PC-3 (cell line): ENCODE measurements around the gene IZUMO4. TPM values are rescaled to one million over a fixed set of nuclear protein-coding genes. Genes with fewer than 3 reads are reported as not detected.

Experiments
- ATAC-seq: fragments of 200-7000 bp; cut with Tn5 transposase; 2 replicates; pipeline ENCODE4 v1.9.1; 2020; ENCODE audit warnings: mild to moderate bottlenecking, moderate library complexity
- BruUV-seq: library from RNA; stranded (reverse); fragments of 400-500 nt; replicated peaks from 2 replicates; lab custom pipeline; 2021; lab: Mats Ljungman, UMichigan
- CTCF ChIA-PET: fragments of 300-600 bp; sonication (Branson Sonifier 250); formaldehyde crosslinking; loops from one replicate; lab custom pipeline; 2022; ENCODE audit warnings: antibody characterized with exemption; lab: Charles Lee
- POLR2A ChIA-PET: fragments of 300-600 bp; sonication (Branson Sonifier 250); formaldehyde crosslinking; loops from one replicate; lab custom pipeline; 2022; ENCODE audit warnings: antibody characterized with exemption; ENCODE audit not compliant: unreplicated experiment; lab: Charles Lee
- DNase-seq: peaks from one replicate; pipeline ENCODE4 v3.0.0-alpha.2; 2015
- H2AFZ ChIP-seq: fragments of 300-600 bp; sonication (generic); 2 replicates; pipeline ENCODE4 v1.6.0; 2016; ENCODE audit warnings: antibody characterized with exemption, low read length
- H3F3A ChIP-seq: fragments of 300-600 bp; sonication (generic); one replicate; pipeline ENCODE4 v1.6.0; 2017; ENCODE audit warnings: antibody characterized with exemption, low read length, control low read depth, mild to moderate bottlenecking; ENCODE audit not compliant: unreplicated experiment
- H3K27ac ChIP-seq: fragments of 300-600 bp; sonication (generic); 2 replicates; pipeline ENCODE4 v1.5.1; 2016; ENCODE audit warnings: mild to moderate bottlenecking, low read length
- H3K27me3 ChIP-seq: fragments of 300-600 bp; sonication (generic); 2 replicates; pipeline ENCODE4 v1.6.1; 2016; ENCODE audit warnings: low read length, mixed read lengths
- H3K36me3 ChIP-seq: fragments of 300-600 bp; sonication (generic); 2 replicates; pipeline ENCODE4 v1.6.1; 2016; ENCODE audit warnings: low read depth, mixed run types, low read length, mixed read lengths
- H3K4me1 ChIP-seq: fragments of 300-600 bp; sonication (generic); 2 replicates; pipeline ENCODE4 v1.5.1; 2016; ENCODE audit warnings: low read length; ENCODE audit not compliant: insufficient read depth
- H3K4me2 ChIP-seq: fragments of 300-600 bp; sonication (generic); 2 replicates; pipeline ENCODE4 v1.6.0; 2016; ENCODE audit warnings: low read length
- H3K4me3 ChIP-seq: fragments of 300-600 bp; sonication (generic); 2 replicates; pipeline ENCODE4 v1.5.1; 2016; ENCODE audit warnings: mild to moderate bottlenecking, low read length, mixed read lengths
- H3K79me2 ChIP-seq: fragments of 300-600 bp; sonication (generic); 2 replicates; pipeline ENCODE4 v1.6.1; 2017; ENCODE audit warnings: low read length, mixed read lengths
- H3K9ac ChIP-seq: fragments of 300-600 bp; sonication (generic); 2 replicates; pipeline ENCODE4 v1.6.0; 2016; ENCODE audit warnings: mild to moderate bottlenecking, low read length
- H3K9me2 ChIP-seq: fragments of 300-600 bp; sonication (generic); replicated peaks from 2 replicates; pipeline ENCODE4 v1.6.1; 2016; ENCODE audit warnings: mixed run types, low read length, mixed read lengths
- H3K9me3 ChIP-seq: fragments of 300-600 bp; sonication (generic); 2 replicates; pipeline ENCODE4 v1.6.1; 2016; ENCODE audit warnings: low read length, mixed read lengths
- H4K20me1 ChIP-seq: fragments of 300-600 bp; sonication (generic); 2 replicates; pipeline ENCODE4 v1.6.1; 2016; ENCODE audit warnings: low read length, mixed read lengths
- EZH2 ChIP-seq: fragments of 300-600 bp; sonication (generic); IDR thresholded peaks from one replicate; pipeline ENCODE4 v1.6.1; 2017; ENCODE audit warnings: antibody characterized with exemption, mild to moderate bottlenecking, low read length; ENCODE audit not compliant: unreplicated experiment
- EZH2phosphoT487 ChIP-seq: fragments of 300-600 bp; sonication (generic); IDR thresholded peaks from 2 replicates; pipeline ENCODE4 v1.6.1; 2018; ENCODE audit warnings: mild to moderate bottlenecking, antibody characterized with exemption, low read length, borderline replicate concordance
- intact Hi-C: fragments of 100-400 bp; cut with micrococcal nuclease; formaldehyde crosslinking; loops from 2 replicates; pipeline ENCODE4 v1.9.0; 2023
- total RNA-seq: library from RNA; depleted of rRNA; stranded (reverse); fragments of >200 nt; gene quantifications from 2 replicates; pipeline ENCODE4 v1.2.3, GENCODE V29; 2014
- TF ChIP-seq, protein P1 (sequence below): fragments of 300-600 bp; sonication (generic); conservative IDR thresholded peaks from 2 replicates; pipeline ENCODE4 v1.5.1; 2017; ENCODE audit warnings: antibody characterized with exemption, low read depth, mild to moderate bottlenecking, low read length

Gene IZUMO4
- total RNA-seq, 1 experiment from 2014 or later: 3.6 TPM

DNA sequence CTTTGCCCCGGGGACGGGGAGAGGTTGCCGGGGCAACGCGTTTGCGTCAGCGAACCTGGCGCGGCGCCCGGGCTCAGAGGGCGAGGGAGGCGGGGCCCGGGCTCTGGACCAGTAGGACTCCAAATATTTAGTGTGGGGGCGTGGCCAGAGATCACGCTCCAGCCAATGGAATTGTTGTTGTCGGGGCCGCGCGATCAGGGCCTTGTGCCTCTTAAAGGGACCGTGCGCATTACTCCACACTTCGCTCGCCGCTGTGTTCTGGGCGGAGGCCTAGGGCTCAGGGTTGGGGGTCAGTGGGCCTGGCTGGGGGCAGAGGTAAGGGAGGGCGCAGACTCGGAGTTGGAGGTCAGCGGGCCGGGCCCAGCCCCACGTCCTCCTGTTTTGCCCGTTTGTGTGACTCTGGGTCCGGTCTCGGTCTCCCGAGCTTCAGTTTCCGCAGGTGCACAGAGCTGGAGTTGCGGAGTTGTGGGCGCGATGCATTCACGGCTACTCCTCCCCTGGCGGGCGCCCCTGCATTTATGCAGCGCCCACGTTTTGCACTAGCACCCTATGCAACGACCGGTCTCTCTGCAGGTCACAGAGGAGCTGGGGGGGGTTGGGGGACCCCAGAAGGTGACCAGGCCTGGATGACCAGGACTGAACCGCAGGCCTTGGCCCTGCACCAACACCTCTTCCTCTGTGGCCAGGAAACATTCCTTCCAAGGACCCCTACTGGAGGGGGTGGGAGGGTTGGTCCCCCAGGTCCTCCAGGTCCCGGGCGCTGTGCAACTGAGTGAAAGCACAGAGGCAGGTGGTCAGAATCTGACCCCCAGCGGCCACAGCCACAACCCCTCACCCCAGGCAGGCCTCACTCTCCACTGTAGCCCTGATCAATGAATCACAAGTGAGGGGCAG lies 35.0 kb upstream of the IZUMO4 start:
- Histone ChIP-seq H2AFZ (peak overlapping the region; percentile 77), H3K9ac (peak overlapping the region; percentile 89), H3K79me2 (no peaks in the 10 kb centered on the region), H3K36me3 (no peaks in the 10 kb centered on the region), H3K4me2 (peak overlapping the region; percentile 98), H4K20me1 (no peaks in the 10 kb centered on the region), H3K4me1 (peaks cover 31% of the 10 kb centered on the region), H3K27me3 (no peaks in the 10 kb centered on the region), H3K27ac (peak overlapping the region; percentile 98), H3K4me3 (peak overlapping the region; percentile 78), H3F3A (no peaks in the 10 kb centered on the region), H3K9me2 (no peaks in the 10 kb centered on the region), H3K9me3 (no peaks in the 10 kb centered on the region)
- ChIA-PET CTCF (no interaction called here), POLR2A (no interaction called here)
- peak; percentile 96 for DNase-seq
- peak; percentile 61 for ATAC-seq
- TSS peak; percentile 45 for BruUV-seq
- TF ChIP-seq EZH2 (no peak), EZH2phosphoT487 (no peak)
- TF ChIP-seq, protein P1, sequence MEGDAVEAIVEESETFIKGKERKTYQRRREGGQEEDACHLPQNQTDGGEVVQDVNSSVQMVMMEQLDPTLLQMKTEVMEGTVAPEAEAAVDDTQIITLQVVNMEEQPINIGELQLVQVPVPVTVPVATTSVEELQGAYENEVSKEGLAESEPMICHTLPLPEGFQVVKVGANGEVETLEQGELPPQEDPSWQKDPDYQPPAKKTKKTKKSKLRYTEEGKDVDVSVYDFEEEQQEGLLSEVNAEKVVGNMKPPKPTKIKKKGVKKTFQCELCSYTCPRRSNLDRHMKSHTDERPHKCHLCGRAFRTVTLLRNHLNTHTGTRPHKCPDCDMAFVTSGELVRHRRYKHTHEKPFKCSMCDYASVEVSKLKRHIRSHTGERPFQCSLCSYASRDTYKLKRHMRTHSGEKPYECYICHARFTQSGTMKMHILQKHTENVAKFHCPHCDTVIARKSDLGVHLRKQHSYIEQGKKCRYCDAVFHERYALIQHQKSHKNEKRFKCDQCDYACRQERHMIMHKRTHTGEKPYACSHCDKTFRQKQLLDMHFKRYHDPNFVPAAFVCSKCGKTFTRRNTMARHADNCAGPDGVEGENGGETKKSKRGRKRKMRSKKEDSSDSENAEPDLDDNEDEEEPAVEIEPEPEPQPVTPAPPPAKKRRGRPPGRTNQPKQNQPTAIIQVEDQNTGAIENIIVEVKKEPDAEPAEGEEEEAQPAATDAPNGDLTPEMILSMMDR: no peak
- intact Hi-C loops: no loop called here

DNA sequence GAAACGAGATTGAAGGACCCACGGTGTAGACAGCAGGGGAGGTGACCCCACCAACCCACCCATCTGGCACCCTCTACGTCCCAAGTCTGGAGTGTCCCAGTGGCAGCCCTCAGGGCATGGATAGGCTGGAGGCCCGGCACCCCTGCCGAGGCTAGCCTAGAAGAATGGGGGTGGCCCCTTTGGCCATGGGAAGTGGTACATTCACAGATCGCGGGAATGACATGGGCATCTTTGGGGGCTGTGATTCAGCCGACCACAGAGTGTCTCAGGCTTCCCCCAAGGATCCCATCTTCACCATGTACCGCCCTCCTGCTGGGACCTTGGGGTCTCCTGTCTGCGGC lies 34.4 kb upstream of the IZUMO4 start:
- intact Hi-C loops: no loop called here
- Histone ChIP-seq H3K27me3 (no peaks in the 10 kb centered on the region), H3K36me3 (no peaks in the 10 kb centered on the region), H3F3A (no peaks in the 10 kb centered on the region), H3K4me1 (peaks cover 31% of the 10 kb centered on the region), H3K9me2 (no peaks in the 10 kb centered on the region), H3K27ac (peak overlapping the region; percentile 98), H3K4me3 (peak overlapping the region; percentile 78; the same call in 1 of the 2 replicates), H3K9me3 (no peaks in the 10 kb centered on the region), H4K20me1 (no peaks in the 10 kb centered on the region), H3K9ac (peak overlapping the region; percentile 89; the same call in 1 of the 2 replicates), H2AFZ (no peak overlapping the region), H3K4me2 (peak overlapping the region; percentile 98), H3K79me2 (no peaks in the 10 kb centered on the region)
- POLR2A ChIA-PET: no interaction called here
- ATAC-seq (no peak), DNase-seq (no peak)
- CTCF ChIA-PET: no interaction called here
- BruUV-seq: no TSS peak
- TF ChIP-seq EZH2phosphoT487 (no peak), EZH2 (no peak)
- TF ChIP-seq, protein P1: no peak

DNA sequence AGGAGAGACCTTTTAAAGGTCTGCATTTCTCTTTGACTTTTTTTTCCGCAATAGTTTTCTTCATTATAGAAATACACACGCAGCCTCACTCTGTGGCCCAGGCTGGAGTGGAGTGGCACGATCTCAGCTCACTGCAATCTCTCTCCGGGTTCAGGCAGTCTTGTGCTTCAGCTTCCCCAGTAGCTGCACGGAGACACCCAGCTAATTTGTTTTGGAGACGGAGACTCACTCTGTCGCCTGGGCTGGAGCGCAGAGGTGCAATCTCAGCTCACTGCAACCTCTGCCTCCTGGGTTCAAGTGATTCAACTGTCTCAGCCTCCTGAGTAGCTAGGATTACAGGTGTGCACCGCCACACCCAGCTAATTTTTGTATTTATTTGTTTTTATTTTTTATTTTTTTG lies 33.9 kb upstream of the IZUMO4 start:
- BruUV-seq: no TSS peak
- Histone ChIP-seq H3K9me2 (no peaks in the 10 kb centered on the region), H3K9me3 (no peaks in the 10 kb centered on the region), H3K4me1 (peaks cover 31% of the 10 kb centered on the region), H3K9ac (no peak overlapping the region), H3K79me2 (no peaks in the 10 kb centered on the region), H3K27me3 (no peaks in the 10 kb centered on the region), H3F3A (no peaks in the 10 kb centered on the region), H2AFZ (no peak overlapping the region), H3K4me2 (no peak overlapping the region), H3K36me3 (no peaks in the 10 kb centered on the region), H3K4me3 (no peak overlapping the region), H4K20me1 (no peaks in the 10 kb centered on the region), H3K27ac (no peak overlapping the region)
- no peak for TF ChIP-seq EZH2phosphoT487
- TF ChIP-seq EZH2: no peak
- TF ChIP-seq, protein P1: no peak
- intact Hi-C loops: no loop called here
- ATAC-seq: no peak
- POLR2A ChIA-PET: no interaction called here
- CTCF ChIA-PET: no interaction called here
- no peak for DNase-seq
